GM12892 (cell line): ENCODE measurements around the gene NUMBL.

Source experiments
- DNase-seq: peaks from one replicate; pipeline ENCODE4 v3.0.0; 2011; ENCODE audit not compliant: insufficient read length
- FAIRE-seq: peaks from 2 replicates; lab custom pipeline; 2011; peaks lifted over from hg19 to GRCh38; lab: Jason Lieb, UNC
- POLR2A ChIP-seq: IDR thresholded peaks from 2 replicates; pipeline ENCODE4 v1.6.1; 2011; ENCODE audit warnings: low read depth, low read length, control low read depth
- POLR2AphosphoS5 ChIP-seq: IDR thresholded peaks from 2 replicates; pipeline ENCODE4 v1.6.1; 2011; ENCODE audit warnings: low read depth, low read length, control low read depth
- TAF1 ChIP-seq: IDR thresholded peaks from 2 replicates; pipeline ENCODE4 v1.6.1; 2011; ENCODE audit warnings: low read depth, mild to moderate bottlenecking, control low read depth, low read length, borderline replicate concordance

The NUMBL gene

GRCh38 chr19:40686882-40687524 is 3.4 kb downstream of the NUMBL start:
- no peak for DNase-seq
- FAIRE-seq: peak; percentile 9
- TF ChIP-seq POLR2AphosphoS5: no peak
- TF ChIP-seq TAF1: no peak
- TF ChIP-seq POLR2A: no peak

- DNase-seq: no peak
- TF ChIP-seq TAF1 (no peak), POLR2AphosphoS5 (no peak), POLR2A (no peak)
- no peak for FAIRE-seq
These were observed 4.9 kb downstream of the NUMBL start for GRCh38 chr19:40685563-40685962.

GRCh38 chr19:40685016-40685526 is 5.4 kb downstream of the NUMBL start:
- FAIRE-seq (no peak), DNase-seq (no peak)
- TF ChIP-seq TAF1: no peak
- TF ChIP-seq POLR2A: no peak
- TF ChIP-seq POLR2AphosphoS5: no peak

GRCh38 chr19:40684280-40684679 is 6.2 kb downstream of the NUMBL start:
- no peak for TF ChIP-seq TAF1
- no peak for TF ChIP-seq POLR2A
- no peak for TF ChIP-seq POLR2AphosphoS5
- DNase-seq: no peak
- no peak for FAIRE-seq

GRCh38 chr19:40683437-40683836 is 7.0 kb downstream of the NUMBL start:
- no peak for DNase-seq
- TF ChIP-seq TAF1 (no peak), POLR2A (no peak), POLR2AphosphoS5 (no peak)
- no peak for FAIRE-seq

- DNase-seq (no peak), FAIRE-seq (no peak)
- no peak for TF ChIP-seq POLR2AphosphoS5
- no peak for TF ChIP-seq TAF1
- no peak for TF ChIP-seq POLR2A
These were observed 8.0 kb downstream of the NUMBL start for GRCh38 chr19:40682431-40682964.

GRCh38 chr19:40681039-40681438 is 9.4 kb downstream of the NUMBL start:
- TF ChIP-seq POLR2A (no peak), POLR2AphosphoS5 (no peak)
- FAIRE-seq: no peak

GRCh38 chr19:40677156-40677555 is 13.3 kb downstream of the NUMBL start:
- FAIRE-seq (no peak), DNase-seq (no peak)
- TF ChIP-seq POLR2AphosphoS5 (no peak), TAF1 (no peak), POLR2A (no peak)

More at GRCh38 chr19:40681039-40681438, 9.4 kb downstream of the NUMBL start:
- no peak for DNase-seq

GRCh38 chr19:40674291-40674690 is 16.2 kb downstream of the NUMBL start:
- TF ChIP-seq POLR2A (no peak), TAF1 (no peak), POLR2AphosphoS5 (no peak)
- FAIRE-seq (no peak), DNase-seq (no peak)

- TF ChIP-seq POLR2A: no peak
- FAIRE-seq (no peak), DNase-seq (no peak)
These were observed 17.1 kb downstream of the NUMBL start for GRCh38 chr19:40673397-40673796.

GRCh38 chr19:40672573-40673299 is 17.7 kb downstream of the NUMBL start:
- no peak for FAIRE-seq
- TF ChIP-seq POLR2A (no peak), TAF1 (no peak)
- DNase-seq: no peak

- no peak for FAIRE-seq
- DNase-seq: no peak
- TF ChIP-seq POLR2AphosphoS5: no peak
- no peak for TF ChIP-seq POLR2A
- no peak for TF ChIP-seq TAF1
These were observed 18.4 kb downstream of the NUMBL start for GRCh38 chr19:40672038-40672437.
